ENCODE data around the gene SPP1.
"Not testable (repeated sequence)": the region's sequence is repeated elsewhere in the genome, so short reads cannot be mapped to it uniquely, and the experiment has no call there.

SPP1 gene

DNA sequence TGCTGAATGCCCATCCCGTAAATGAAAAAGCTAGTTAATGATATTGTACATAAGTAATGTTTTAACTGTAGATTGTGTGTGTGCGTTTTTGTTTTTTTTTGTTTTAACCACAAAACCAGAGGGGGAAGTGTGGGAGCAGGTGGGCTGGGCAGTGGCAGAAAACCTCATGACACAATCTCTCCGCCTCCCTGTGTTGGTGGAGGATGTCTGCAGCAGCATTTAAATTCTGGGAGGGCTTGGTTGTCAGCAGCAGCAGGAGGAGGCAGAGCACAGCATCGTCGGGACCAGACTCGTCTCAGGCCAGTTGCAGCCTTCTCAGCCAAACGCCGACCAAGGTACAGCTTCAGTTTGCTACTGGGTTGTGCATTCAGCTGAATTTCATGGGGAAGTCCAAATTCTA is at the start of gene SPP1:
TSS of gene SPP1 (plus strand) at position 249 of the 400 bp plus-strand sequence. CDS start 1,182 bp downstream, outside the sequence.
- peak; percentile 98 for DNase-seq (ENCODE audit: low spot score)

- DNase-seq (ENCODE audit: low spot score): no peak
These were observed 48.9 kb upstream of the SPP1 start for GRCh38 chr4:87926554-87927098.

DNA sequence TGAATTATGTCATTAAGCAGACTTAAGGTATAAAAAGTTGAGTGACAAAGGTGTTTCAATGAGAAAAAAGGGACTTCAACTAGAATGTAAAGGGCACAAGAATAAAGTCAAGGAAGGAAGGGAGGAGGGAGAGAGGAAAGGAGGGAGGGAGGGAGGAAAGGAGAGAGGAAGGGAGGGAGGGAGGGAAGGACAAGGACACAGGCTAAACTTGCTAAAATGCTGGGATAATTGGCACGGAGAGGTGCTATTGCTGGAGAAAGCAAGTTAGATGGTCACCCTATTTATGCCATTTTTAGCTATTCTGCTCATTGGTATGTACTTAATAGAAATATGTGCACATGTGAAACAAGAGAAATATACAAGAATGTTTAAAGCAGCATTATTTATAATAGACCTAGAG is 44.9 kb upstream of the SPP1 start:
- no peak for DNase-seq (ENCODE audit: low spot score)

DNA sequence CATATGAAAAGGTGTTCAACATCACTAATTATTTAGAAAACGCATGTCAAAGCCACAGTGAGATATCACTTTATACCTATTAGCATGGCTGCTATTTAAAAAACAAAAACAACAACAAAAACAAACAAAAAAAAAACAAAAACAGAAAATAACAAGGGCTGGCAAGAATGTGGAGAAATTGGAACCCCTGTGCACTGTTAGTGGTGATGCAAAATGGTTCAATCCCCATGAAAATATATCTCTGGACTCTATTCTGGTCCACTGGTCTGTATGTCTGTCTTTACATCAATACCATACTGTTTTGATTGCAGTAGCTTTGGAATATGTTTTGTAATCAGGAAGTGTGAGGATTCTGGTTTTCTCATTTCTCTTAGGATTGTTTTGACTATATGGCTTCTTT is 43.6 kb upstream of the SPP1 start:
- no peak for DNase-seq (ENCODE audit: low spot score)

DNA sequence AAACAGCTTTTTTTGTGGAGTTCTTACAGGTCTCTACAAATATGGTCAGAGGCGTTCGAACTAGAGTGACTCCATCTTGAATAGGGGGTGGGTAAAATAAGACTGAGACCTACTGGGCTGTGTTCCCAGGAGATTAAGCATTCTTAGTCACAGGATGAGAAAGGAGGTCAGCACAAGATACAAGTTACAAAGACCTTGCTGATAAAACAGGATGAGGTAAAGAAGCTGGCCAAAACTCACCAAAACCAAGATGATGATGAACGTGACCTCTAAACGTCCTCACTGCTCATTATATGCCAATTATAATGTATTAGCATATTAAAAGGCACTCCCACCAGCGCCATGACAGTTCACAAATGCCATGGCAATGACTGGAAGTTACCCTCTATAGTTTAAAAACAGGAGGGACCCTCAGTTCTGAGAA is 42.8 kb upstream of the SPP1 start:
- no peak for DNase-seq (ENCODE audit: low spot score)

- no peak for DNase-seq (ENCODE audit: low spot score)
These were observed 42.2 kb upstream of the SPP1 start for GRCh38 chr4:87933337-87933736.

- DNase-seq (ENCODE audit: low spot score): no peak
These were observed 41.3 kb upstream of the SPP1 start for GRCh38 chr4:87934157-87934704.

DNA sequence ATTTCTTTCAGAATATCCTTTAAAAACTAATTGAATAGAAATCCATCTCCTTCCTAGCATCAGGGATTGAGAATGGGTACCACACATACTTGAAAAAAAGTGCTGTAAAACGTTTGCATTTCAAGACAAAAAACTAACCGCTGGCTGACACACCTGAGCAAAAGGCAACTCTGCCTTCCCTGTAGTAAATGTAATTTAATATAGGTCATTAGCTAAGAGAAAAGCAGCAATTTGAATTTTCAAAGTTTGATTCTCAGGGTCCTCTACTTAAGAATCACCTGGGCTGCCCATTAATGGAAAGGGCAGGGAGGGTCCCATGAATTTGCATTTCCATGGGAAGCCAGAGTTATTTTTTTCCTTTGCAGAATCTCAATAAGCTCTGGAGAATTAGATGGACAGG is 40.5 kb upstream of the SPP1 start:
- DNase-seq (ENCODE audit: low spot score): no peak

GRCh38 chr4:87935954-87936353 is 39.6 kb upstream of the SPP1 start:
- DNase-seq (ENCODE audit: low spot score): not testable (repeated sequence)

DNA sequence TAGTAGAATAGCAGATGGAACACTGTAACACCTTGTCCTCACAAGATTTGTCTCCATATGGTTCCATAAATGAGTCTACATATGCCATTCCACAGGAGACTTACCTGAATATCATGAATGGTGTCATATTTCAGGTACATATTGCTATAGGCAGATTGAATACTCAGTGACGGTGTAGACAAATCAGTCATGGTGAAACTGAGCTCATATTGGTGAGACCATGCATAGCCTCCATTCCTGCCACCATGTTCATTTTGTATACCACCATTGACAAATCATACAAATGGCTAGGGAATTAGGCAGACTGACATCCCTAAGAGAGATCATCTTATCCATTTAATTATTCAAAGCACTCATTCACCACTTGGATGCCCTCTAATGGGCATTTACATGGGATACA is 38.0 kb upstream of the SPP1 start:
- no peak for DNase-seq (ENCODE audit: low spot score)

DNA sequence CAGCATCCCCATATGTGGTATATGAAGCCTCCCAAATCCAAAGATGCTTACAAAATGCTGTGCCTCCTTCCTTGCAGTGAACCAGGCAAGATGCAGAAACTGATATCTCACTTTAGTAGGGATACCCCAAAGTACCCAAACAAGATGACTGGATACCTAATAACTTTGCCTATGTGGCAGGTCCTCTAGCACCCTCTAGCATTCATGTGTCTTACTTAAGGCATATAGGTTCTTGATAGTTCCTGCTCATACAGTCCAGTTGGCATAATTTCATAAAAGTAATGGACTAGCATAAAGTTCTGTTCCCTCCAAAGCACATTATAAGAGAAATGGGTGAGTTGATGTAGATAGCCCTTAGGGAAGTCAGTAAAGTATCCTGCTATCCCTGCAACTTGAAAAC is 36.8 kb upstream of the SPP1 start:
- DNase-seq (ENCODE audit: low spot score): no peak

- DNase-seq (ENCODE audit: low spot score): no peak
These were observed 35.4 kb upstream of the SPP1 start for GRCh38 chr4:87939978-87940690.

- DNase-seq (ENCODE audit: low spot score): not testable (repeated sequence)
These were observed 34.7 kb upstream of the SPP1 start for GRCh38 chr4:87940809-87941208.

DNA sequence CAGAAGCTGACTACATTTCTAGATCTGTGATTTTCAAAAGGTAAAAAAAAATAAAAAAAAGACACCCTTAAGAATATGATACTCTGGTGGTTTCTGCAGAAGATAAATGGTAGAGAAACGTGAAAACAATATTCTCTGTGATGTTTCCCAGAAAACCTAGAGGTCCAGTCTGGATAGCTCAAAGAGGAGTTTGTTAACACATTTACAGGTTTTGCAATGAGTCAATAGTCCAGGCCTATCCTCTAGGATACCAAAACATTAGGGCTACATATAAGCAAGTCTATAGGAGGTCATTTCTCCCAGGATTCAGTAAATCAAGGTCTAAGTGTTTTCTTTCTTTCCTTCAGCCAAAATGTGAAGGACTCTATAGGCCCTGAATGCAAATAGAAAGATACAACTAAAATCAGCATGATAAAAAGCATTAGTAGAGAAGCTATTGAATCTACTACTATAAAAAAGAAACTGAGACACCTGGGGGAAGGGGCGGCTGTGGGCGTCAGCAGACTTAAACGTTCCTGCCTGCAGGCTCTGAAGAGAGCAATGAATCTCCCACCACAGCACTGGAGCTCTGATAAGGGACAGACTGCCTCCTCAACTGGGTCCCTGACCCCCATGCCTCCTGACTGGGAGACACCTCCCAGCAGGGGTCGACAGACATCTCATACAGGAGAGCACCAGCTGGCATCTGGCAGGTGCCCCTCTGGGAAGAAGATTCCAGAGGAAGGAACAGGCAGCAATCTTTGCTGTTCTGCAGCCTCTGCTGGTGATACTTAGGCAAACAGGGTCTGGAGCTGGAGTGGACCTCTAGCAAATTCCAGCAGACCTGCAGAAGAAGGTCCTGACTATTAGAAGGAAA is 33.7 kb upstream of the SPP1 start:
- no peak for DNase-seq (ENCODE audit: low spot score)

GRCh38 chr4:87943660-87944149 is 31.8 kb upstream of the SPP1 start:
- no peak for DNase-seq (ENCODE audit: low spot score)

DNA sequence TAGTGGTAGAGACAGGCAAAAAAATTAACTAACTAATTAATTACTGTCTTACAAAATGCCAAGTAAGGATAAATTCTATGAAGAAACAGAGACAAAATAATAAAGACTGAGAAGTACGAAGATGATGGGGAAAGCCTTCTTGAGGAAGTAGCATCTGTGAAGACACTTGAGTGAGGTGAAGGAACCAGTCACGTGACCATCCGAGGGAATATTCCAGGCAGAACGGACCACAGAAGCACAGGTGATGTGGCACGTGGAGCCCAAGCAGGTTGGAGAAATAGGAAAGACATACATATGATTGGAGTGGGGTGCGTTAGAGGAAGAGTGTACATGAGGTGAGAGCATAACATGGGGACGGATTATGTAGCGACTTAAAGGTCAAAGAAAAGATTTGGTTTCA is 30.5 kb upstream of the SPP1 start:
- no peak for DNase-seq (ENCODE audit: low spot score)

DNA sequence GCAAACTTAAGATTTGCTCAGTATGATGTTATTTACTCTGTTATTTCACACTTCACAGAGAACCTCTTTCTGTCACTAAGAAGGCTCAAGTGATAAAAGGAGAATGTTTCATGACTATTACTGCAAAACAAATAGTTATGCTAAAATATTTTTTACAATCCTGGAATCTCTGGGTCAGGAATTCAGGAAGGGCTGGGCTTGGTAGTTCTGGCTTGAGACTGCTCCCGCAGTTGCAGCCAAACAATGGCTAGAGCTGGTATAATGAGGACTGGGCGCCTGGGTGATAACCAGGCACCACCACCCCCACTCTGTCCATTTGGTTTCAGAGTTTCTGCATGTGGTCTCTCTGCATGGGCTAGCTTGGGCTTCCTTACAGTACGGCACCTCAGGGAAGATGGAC is 28.7 kb upstream of the SPP1 start:
- no peak for DNase-seq (ENCODE audit: low spot score)

DNA sequence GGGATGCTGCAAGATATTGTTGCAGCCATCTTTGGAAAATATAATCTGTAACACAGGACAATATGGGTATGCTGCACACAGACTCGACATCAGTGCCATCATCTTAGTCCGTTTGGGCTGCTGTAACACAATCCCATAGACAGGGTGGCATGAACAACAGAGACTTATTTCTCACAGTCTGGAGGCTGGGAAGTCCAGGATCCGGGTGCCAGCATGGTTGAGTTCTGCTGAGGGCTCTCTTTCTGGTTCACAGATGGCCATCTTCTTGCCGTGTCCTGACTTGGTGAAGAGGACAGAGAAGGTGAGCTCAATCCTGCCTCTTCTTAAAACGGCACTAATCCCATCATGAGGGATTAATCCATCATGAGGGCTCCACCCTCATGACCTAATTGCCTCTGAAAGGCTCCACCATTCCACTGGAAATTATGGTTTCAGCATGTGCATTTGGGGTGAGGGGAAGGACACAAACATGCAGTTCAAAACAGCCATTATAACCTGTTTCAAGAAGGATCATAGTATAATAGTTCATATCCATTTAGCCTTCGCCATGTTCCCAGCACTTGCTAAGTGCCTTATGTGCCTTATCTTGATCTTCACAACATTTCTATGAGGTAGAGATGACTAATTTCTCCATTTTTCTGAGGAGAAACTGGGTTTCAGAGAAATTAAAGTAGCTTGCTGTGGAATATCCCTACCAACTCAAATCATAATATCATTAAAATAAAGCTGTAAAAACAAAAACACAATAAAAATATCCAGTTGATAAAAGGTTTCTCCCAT is 27.9 kb upstream of the SPP1 start:
- no peak for DNase-seq (ENCODE audit: low spot score)

GRCh38 chr4:87949961-87950360 is 25.6 kb upstream of the SPP1 start:
- DNase-seq (ENCODE audit: low spot score): peak; percentile 95

DNA sequence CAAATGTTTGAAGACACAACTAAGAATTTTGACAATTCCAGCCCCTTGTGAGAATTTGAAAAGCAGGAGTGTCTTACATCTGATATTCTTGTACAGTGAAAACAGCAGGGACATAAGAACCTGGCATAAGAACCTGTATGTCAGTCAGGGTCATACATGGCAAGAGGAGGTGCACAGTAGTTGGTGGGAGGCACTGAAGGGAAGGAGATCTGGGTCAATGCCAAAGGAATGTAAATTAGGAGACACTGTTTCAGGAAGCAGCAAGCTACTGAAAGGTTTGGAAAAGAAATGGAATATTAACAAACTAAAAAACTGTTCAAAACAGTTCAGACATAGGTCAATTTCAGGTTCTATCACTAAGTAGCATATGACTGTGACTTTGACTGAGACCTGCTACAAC is 25.0 kb upstream of the SPP1 start:
- peak; percentile 59 for DNase-seq (ENCODE audit: low spot score)

GRCh38 chr4:87950936-87951511 is 24.5 kb upstream of the SPP1 start:
- no peak for DNase-seq (ENCODE audit: low spot score)
